ENCODE results near the gene POPDC2. TPM values are rescaled to one million over a fixed set of nuclear protein-coding genes. Genes with fewer than 3 reads are reported as not detected.
"Not testable (repeated sequence)": the region's sequence is repeated elsewhere in the genome, so short reads cannot be mapped to it uniquely, and the experiment has no call there.

POPDC2 gene
- total and polyA plus RNA-seq, 2 experiments from 2014 or later: 1.2 to 2.7 TPM

DNA sequence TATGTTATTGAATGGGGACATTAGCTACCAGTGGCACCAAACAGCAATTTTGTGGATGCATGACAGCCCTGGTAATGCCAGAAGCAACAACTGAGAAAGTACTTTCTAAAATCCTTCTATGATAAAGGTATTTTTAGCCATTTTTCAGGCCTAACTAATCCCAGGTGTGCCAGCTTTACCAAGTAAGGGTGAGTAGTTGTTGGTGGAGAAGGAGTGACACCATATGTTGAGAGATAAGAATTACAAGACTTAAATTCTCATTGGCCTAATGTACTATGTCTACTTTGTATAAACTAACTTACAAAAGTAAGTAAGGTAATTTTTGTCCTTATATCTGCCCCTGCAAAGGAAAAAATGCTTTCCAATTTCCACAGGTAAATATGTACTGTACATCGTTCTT is 20.9 kb upstream of the POPDC2 start:
- no peaks in the 10 kb centered on the region for H3K27me3 ChIP-seq
- no peak overlapping the region for H3K4me3 ChIP-seq
- no peaks in the 10 kb centered on the region for H3K9me3 ChIP-seq (ENCODE audit: low read depth)
- H3K4me2 ChIP-seq: no peak overlapping the region
- H4K20me1 ChIP-seq (ENCODE audit: insufficient read depth, poor library complexity, severe bottlenecking): no peaks in the 10 kb centered on the region
- no peak overlapping the region for H3K27ac ChIP-seq
- H3K4me1 ChIP-seq (ENCODE audit: insufficient read depth): no peaks in the 10 kb centered on the region
- peak; percentile 56 for DNase-seq (ENCODE audit: low spot score)
- H3K36me3 ChIP-seq (replicated peaks; ENCODE audit: insufficient read depth, low read depth): no peaks in the 10 kb centered on the region
- no peak for TF ChIP-seq EZH2 (IDR thresholded peaks at IDR 0.05; ENCODE audit: borderline replicate concordance)
- TF ChIP-seq, protein P1, sequence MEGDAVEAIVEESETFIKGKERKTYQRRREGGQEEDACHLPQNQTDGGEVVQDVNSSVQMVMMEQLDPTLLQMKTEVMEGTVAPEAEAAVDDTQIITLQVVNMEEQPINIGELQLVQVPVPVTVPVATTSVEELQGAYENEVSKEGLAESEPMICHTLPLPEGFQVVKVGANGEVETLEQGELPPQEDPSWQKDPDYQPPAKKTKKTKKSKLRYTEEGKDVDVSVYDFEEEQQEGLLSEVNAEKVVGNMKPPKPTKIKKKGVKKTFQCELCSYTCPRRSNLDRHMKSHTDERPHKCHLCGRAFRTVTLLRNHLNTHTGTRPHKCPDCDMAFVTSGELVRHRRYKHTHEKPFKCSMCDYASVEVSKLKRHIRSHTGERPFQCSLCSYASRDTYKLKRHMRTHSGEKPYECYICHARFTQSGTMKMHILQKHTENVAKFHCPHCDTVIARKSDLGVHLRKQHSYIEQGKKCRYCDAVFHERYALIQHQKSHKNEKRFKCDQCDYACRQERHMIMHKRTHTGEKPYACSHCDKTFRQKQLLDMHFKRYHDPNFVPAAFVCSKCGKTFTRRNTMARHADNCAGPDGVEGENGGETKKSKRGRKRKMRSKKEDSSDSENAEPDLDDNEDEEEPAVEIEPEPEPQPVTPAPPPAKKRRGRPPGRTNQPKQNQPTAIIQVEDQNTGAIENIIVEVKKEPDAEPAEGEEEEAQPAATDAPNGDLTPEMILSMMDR (IDR thresholded peaks at IDR 0.05; ENCODE audit: poor library complexity): peak; percentile 64
- WGBS (ENCODE audit: low lambda C conversion rate, missing lambda C conversion rate): 53% methylated on average over 1 of the region's 1 CpG
- H2AFZ ChIP-seq: no peak overlapping the region
- no peaks in the 10 kb centered on the region for H3K9me2 ChIP-seq (replicated peaks; ENCODE audit: insufficient read depth)
- peaks cover 5% of the 10 kb centered on the region for H3K79me2 ChIP-seq

DNA sequence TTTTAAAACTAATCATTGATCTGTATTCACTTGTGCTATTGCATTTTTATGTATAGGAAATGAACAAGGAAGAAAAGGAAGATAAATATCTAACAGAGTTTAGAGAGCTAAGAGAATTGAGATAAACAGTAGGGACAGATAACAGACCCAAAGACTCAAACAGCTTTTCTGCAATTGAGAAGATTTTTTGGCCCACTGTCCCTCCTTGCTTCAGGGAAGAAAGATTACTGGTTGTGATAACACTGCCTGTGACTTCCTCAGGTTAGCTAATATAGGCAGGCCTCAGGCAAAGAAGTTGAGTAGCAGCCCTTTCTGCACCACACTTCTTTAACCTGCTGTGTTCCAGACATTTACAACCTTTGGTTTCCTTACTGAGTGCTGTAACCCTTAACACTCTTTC is 19.5 kb upstream of the POPDC2 start:
- no peak for DNase-seq (ENCODE audit: low spot score)
- peaks cover 5% of the 10 kb centered on the region for H3K4me1 ChIP-seq (ENCODE audit: insufficient read depth)
- H3K27me3 ChIP-seq: no peaks in the 10 kb centered on the region
- H4K20me1 ChIP-seq (ENCODE audit: insufficient read depth, poor library complexity, severe bottlenecking): no peaks in the 10 kb centered on the region
- H3K36me3 ChIP-seq (replicated peaks; ENCODE audit: insufficient read depth, low read depth): no peaks in the 10 kb centered on the region
- H3K4me3 ChIP-seq: no peak overlapping the region
- no peaks in the 10 kb centered on the region for H3K9me2 ChIP-seq (replicated peaks; ENCODE audit: insufficient read depth)
- TF ChIP-seq, protein P1 (IDR thresholded peaks at IDR 0.05; ENCODE audit: poor library complexity): no peak
- TF ChIP-seq EZH2 (IDR thresholded peaks at IDR 0.05; ENCODE audit: borderline replicate concordance): no peak
- TF ChIP-seq EZH2phosphoT487 (IDR thresholded peaks at IDR 0.05; ENCODE audit: low read depth, severe bottlenecking, unreplicated experiment): no peak
- no peak overlapping the region for H3K27ac ChIP-seq
- H3K4me2 ChIP-seq: no peak overlapping the region
- H2AFZ ChIP-seq: no peak overlapping the region
- no peaks in the 10 kb centered on the region for H3K9me3 ChIP-seq (ENCODE audit: low read depth)
- peaks cover 19% of the 10 kb centered on the region for H3K79me2 ChIP-seq

DNA sequence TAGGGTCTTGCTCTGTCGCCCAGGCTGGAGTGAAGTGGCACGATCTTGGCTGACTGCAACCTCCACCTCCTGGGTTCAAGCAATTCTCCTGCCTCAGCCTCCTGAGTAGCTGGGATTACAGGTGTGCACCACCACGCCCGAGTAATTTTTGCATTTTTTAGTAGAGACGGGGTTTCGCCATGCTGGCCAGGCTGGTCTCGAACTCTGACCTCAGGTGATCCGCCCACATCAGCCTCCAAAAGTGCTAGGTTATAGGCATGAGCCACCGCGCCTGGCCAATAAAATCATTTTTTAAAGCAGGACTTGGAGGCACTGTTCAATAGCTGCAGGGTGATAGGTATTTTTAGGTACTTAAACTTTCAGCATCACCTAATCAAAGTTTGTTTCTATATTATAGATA is 17.8 kb upstream of the POPDC2 start:
- H3K9me3 ChIP-seq (ENCODE audit: low read depth); H2AFZ ChIP-seq; H3K9me2 ChIP-seq (replicated peaks; ENCODE audit: insufficient read depth); H3K36me3 ChIP-seq (replicated peaks; ENCODE audit: insufficient read depth, low read depth); H3K27me3 ChIP-seq; H4K20me1 ChIP-seq (ENCODE audit: insufficient read depth, poor library complexity, severe bottlenecking); DNase-seq (ENCODE audit: low spot score); H3K4me3 ChIP-seq; H3K4me1 ChIP-seq (ENCODE audit: insufficient read depth); H3K27ac ChIP-seq; H3K4me2 ChIP-seq: not testable (repeated sequence)
- H3K79me2 ChIP-seq: peaks cover 20% of the 10 kb centered on the region
- WGBS (ENCODE audit: low lambda C conversion rate, missing lambda C conversion rate): 94% methylated on average over 10 of the region's 10 CpGs

DNA sequence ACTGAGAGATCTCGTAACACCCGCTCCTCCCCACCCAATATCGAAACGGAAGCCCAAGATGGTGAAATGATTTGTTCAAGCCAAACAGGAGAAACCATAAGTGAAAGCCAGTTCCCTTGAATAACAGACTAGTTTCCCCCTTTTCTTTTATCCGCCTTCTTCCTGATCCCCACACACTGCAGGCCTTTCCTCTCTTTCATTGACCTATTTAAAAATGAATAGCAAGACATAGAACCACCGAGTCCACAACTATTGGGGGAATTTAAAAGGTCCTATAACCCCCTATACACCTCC is 17.2 kb upstream of the POPDC2 start:
- Histone ChIP-seq H3K4me2 (peak overlapping the region; percentile 66), H3K79me2 (peaks cover 20% of the 10 kb centered on the region), H3K4me3 (no peak overlapping the region), H3K27ac (peak overlapping the region; percentile 70), H2AFZ (peak overlapping the region; percentile 70), H3K27me3 (no peaks in the 10 kb centered on the region), H3K9me2 (replicated peaks; ENCODE audit: insufficient read depth) (no peaks in the 10 kb centered on the region), H3K36me3 (replicated peaks; ENCODE audit: insufficient read depth, low read depth) (no peaks in the 10 kb centered on the region), H3K9me3 (ENCODE audit: low read depth) (no peaks in the 10 kb centered on the region), H3K4me1 (ENCODE audit: insufficient read depth) (peaks cover 5% of the 10 kb centered on the region), H4K20me1 (ENCODE audit: insufficient read depth, poor library complexity, severe bottlenecking) (no peaks in the 10 kb centered on the region)
- DNase-seq (ENCODE audit: low spot score): no peak
- WGBS (ENCODE audit: low lambda C conversion rate, missing lambda C conversion rate): 26% methylated on average over 6 of the region's 6 CpGs
- TF ChIP-seq EZH2phosphoT487 (IDR thresholded peaks at IDR 0.05; ENCODE audit: low read depth, severe bottlenecking, unreplicated experiment): no peak
- TF ChIP-seq EZH2 (IDR thresholded peaks at IDR 0.05; ENCODE audit: borderline replicate concordance): no peak
- TF ChIP-seq, protein P1 (IDR thresholded peaks at IDR 0.05; ENCODE audit: poor library complexity): no peak

Data from hepatocyte (in vitro differentiated cells).